WTC11 (cell line): Measurements from ENCODE around the gene LRRC18. TPM values are rescaled to one million over a fixed set of nuclear protein-coding genes. Genes with fewer than 3 reads are reported as not detected.

Experiments
- ATAC-seq: fragments of 200-7000 bp; cut with Tn5 transposase; 2 replicates; pipeline ENCODE4 v1.10.0; 2021; ENCODE audit warnings: mild to moderate bottlenecking, moderate library complexity
- CTCF ChIA-PET: fragments of 300-600 bp; sonication (Branson Sonifier 250); formaldehyde crosslinking; loops from one replicate; lab custom pipeline; 2021; ENCODE audit warnings: antibody characterized with exemption; lab: Charles Lee
- POLR2A ChIA-PET: fragments of 350-600 bp; sonication (Branson Sonifier 250); formaldehyde crosslinking; loops from one replicate; lab custom pipeline; 2021; ENCODE audit warnings: antibody characterized with exemption; lab: Charles Lee
- DNase-seq: peaks from one replicate; pipeline ENCODE4 v3.0.0; 2021; ENCODE audit warnings: low spot score
- H3K27ac Mint-ChIP-seq: 2 replicates; pipeline ENCODE4 v1.8.0; 2021; ENCODE audit warnings: mixed read lengths
- H3K27me3 Mint-ChIP-seq: 2 replicates; pipeline ENCODE4 v1.8.0; 2021; ENCODE audit warnings: low read depth, mild to moderate bottlenecking, moderate library complexity, mixed read lengths
- H3K36me3 Mint-ChIP-seq: 2 replicates; pipeline ENCODE4 v1.8.0; 2021; ENCODE audit warnings: mixed read lengths
- H3K4me1 Mint-ChIP-seq: 2 replicates; pipeline ENCODE4 v1.8.0; 2022; ENCODE audit warnings: mixed read lengths
- H3K4me3 Mint-ChIP-seq: 2 replicates; pipeline ENCODE4 v1.8.0; 2021; ENCODE audit warnings: mild to moderate bottlenecking, moderate library complexity, mixed read lengths
- H3K9me3 Mint-ChIP-seq: 2 replicates; pipeline ENCODE4 v1.8.0; 2021; ENCODE audit warnings: mixed read lengths
- CREB1 ChIP-seq: sonication (generic); formaldehyde crosslinking; IDR thresholded peaks from 2 replicates; pipeline ENCODE4 v1.8.0; 2023; ENCODE audit warnings: mild to moderate bottlenecking, missing genetic modification reagents
- CREM ChIP-seq: sonication (generic); formaldehyde crosslinking; IDR thresholded peaks from 2 replicates; pipeline ENCODE4 v1.8.1; 2022; ENCODE audit warnings: mild to moderate bottlenecking, missing genetic modification reagents, moderate library complexity
- EMX1 ChIP-seq: fragments of 250-450 bp; sonication (Bioruptor Pico); IDR thresholded peaks from 2 replicates; pipeline ENCODE4 v1.8.0; 2021; ENCODE audit warnings: mild to moderate bottlenecking
- GRHL2 ChIP-seq: fragments of 250-450 bp; sonication (Bioruptor Pico); IDR thresholded peaks from 2 replicates; pipeline ENCODE4 v1.8.0; 2022; ENCODE audit warnings: mild to moderate bottlenecking, moderate library complexity; ENCODE audit not compliant: insufficient replicate concordance, severe bottlenecking
- MYBL2 ChIP-seq: sonication (generic); formaldehyde crosslinking; IDR thresholded peaks from 2 replicates; pipeline ENCODE4 v1.8.1; 2023; ENCODE audit warnings: mild to moderate bottlenecking, moderate library complexity, missing genetic modification reagents
- NR1H2 ChIP-seq: sonication (generic); formaldehyde crosslinking; IDR thresholded peaks from 2 replicates; pipeline ENCODE4 v1.9.0; 2021; ENCODE audit warnings: mild to moderate bottlenecking, moderate library complexity, missing genetic modification reagents
- NR3C1 ChIP-seq: sonication (generic); formaldehyde crosslinking; conservative IDR thresholded peaks from 2 replicates; pipeline ENCODE4 v1.8.1; 2023; ENCODE audit warnings: low read depth, mild to moderate bottlenecking, missing genetic modification reagents
- SMAD4 ChIP-seq: sonication (generic); formaldehyde crosslinking; IDR thresholded peaks from 2 replicates; pipeline ENCODE4 v1.8.0; 2022; ENCODE audit warnings: mild to moderate bottlenecking, missing genetic modification reagents
- ZNF219 ChIP-seq: sonication (generic); formaldehyde crosslinking; IDR thresholded peaks from 2 replicates; pipeline ENCODE4 v1.8.0; 2023; ENCODE audit warnings: missing genetic modification reagents, mild to moderate bottlenecking, borderline replicate concordance
- ZNF263 ChIP-seq: sonication (generic); formaldehyde crosslinking; IDR thresholded peaks from 2 replicates; pipeline ENCODE4 v1.8.1; 2022; ENCODE audit warnings: low read depth, mild to moderate bottlenecking, moderate library complexity, missing genetic modification reagents
- ZNF317 ChIP-seq: sonication (generic); formaldehyde crosslinking; IDR thresholded peaks from 2 replicates; pipeline ENCODE4 v1.8.1; 2023; ENCODE audit warnings: low read depth, mild to moderate bottlenecking, moderate library complexity, missing genetic modification reagents, borderline replicate concordance
- ZNF423 ChIP-seq: fragments of 250-450 bp; sonication (Bioruptor Pico); IDR thresholded peaks from 2 replicates; pipeline ENCODE4 v2.1.2; 2022; ENCODE audit warnings: mild to moderate bottlenecking, moderate library complexity
- total RNA-seq: library from RNA; stranded (reverse); gene quantifications from 3 replicates; pipeline ENCODE4 v1.2.3, GENCODE V29; 2021
- TF ChIP-seq, protein P1 (sequence below): sonication (generic); formaldehyde crosslinking; IDR thresholded peaks from 2 replicates; pipeline ENCODE4 v1.8.1; 2022; ENCODE audit warnings: missing genetic modification reagents, borderline replicate concordance
- TF ChIP-seq, protein P2 (sequence below): sonication (generic); formaldehyde crosslinking; IDR thresholded peaks from 2 replicates; pipeline ENCODE4 v1.8.1; 2023; ENCODE audit warnings: mild to moderate bottlenecking, moderate library complexity, missing genetic modification reagents
- TF ChIP-seq, protein P3 (sequence below): fragments of 250-450 bp; sonication (Bioruptor Pico); IDR thresholded peaks from 2 replicates; pipeline ENCODE4 v1.9.0; 2021; ENCODE audit warnings: moderate library complexity, mild to moderate bottlenecking, inconsistent platforms, borderline replicate concordance
- TF ChIP-seq, protein P4 (sequence below): sonication (generic); formaldehyde crosslinking; IDR thresholded peaks from 2 replicates; pipeline ENCODE4 v1.8.0; 2022; ENCODE audit warnings: mild to moderate bottlenecking, missing genetic modification reagents
- TF ChIP-seq, protein P5 (sequence below): fragments of 250-450 bp; sonication (Bioruptor Pico); conservative IDR thresholded peaks from 2 replicates; pipeline ENCODE4 v1.9.0; 2021; ENCODE audit warnings: mild to moderate bottlenecking

Gene LRRC18
- total RNA-seq, 1 experiment from 2014 or later = not detected

DNA sequence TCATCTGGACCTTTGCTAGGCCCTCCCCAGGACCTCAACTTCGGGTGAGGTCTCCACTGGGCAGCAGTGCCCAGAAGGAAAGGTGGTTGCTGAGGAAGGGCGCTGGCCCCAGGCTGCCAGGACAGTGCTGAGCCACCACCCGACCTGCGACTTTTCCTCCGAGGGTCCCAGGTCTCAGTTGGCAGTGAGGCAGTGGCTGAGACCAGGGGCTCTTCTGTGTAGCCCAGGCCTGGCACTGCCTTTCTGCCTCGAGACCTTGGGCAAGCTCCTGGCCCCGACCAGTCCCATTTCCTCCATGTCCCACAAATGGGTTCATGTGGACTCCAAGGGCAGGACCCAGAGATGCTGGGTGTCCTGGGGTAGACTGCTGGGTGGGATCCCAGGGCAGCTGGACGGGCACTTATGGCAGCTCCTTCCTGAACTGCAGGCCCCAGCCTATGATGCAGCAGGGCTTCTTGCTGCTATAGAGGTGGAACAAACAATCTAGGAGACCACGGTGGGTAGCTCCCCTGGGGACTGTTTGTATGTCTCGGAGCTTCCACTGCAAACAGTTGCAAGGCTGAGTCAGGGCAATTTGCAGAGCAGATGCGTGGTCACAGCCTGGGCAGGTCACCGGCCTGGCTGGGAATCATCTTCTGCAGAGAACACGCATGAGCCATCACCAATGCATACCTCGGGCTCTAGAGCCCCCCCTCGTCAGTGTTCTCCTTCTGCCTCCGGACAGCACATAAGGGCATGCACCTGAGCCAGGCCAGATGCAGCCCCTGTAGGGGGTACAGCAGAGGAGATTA is 17.9 kb upstream of the LRRC18 start (continued):
- TF ChIP-seq, protein P1, sequence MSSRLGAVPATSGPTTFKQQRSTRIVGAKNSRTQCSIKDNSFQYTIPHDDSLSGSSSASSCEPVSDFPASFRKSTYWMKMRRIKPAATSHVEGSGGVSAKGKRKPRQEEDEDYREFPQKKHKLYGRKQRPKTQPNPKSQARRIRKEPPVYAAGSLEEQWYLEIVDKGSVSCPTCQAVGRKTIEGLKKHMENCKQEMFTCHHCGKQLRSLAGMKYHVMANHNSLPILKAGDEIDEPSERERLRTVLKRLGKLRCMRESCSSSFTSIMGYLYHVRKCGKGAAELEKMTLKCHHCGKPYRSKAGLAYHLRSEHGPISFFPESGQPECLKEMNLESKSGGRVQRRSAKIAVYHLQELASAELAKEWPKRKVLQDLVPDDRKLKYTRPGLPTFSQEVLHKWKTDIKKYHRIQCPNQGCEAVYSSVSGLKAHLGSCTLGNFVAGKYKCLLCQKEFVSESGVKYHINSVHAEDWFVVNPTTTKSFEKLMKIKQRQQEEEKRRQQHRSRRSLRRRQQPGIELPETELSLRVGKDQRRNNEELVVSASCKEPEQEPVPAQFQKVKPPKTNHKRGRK (CRISPR knock-in tag) = no peak
- TF ChIP-seq EMX1 (CRISPR knock-in tag) = no peak
- TF ChIP-seq, protein P2, sequence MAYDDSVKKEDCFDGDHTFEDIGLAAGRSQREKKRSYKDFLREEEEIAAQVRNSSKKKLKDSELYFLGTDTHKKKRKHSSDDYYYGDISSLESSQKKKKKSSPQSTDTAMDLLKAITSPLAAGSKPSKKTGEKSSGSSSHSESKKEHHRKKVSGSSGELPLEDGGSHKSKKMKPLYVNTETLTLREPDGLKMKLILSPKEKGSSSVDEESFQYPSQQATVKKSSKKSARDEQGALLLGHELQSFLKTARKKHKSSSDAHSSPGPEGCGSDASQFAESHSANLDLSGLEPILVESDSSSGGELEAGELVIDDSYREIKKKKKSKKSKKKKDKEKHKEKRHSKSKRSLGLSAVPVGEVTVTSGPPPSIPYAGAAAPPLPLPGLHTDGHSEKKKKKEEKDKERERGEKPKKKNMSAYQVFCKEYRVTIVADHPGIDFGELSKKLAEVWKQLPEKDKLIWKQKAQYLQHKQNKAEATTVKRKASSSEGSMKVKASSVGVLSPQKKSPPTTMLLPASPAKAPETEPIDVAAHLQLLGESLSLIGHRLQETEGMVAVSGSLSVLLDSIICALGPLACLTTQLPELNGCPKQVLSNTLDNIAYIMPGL (CRISPR knock-in tag) = no peak

DNA sequence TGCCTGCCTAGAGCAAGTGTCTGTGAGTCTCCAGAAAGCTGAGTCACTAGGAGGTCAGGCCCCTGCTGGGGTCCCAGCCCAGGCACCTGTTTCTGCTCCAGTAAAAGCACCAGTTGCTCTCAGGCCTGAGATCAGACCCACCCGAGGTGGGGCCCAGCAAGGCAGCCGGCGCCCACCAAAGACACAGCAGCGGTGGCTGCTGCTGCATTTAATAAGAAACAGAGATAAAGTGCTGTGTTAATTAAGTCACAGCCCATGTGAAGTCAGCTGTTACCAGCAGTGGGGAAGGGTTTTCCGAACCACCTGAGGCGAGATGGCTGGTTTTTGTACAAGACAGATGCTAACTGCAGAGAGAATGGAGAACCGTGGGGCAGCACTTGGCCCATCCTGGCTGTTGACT is 12.1 kb upstream of the LRRC18 start:
- no peaks in the 10 kb centered on the region for H3K36me3 Mint-ChIP-seq
- peaks cover 1% of the 10 kb centered on the region; the same call in 1 of the 2 replicates for H3K9me3 Mint-ChIP-seq
- no peak overlapping the region for H3K4me3 Mint-ChIP-seq
- CTCF ChIA-PET = no interaction called here
- peaks cover under 1% of the 10 kb centered on the region; the same call in 1 of the 2 replicates for H3K4me1 Mint-ChIP-seq
- TF ChIP-seq MYBL2 (CRISPR knock-in tag) (no peak), CREB1 (no peak), ZNF317 (CRISPR knock-in tag) (no peak), ZNF219 (CRISPR knock-in tag) (no peak), EMX1 (CRISPR knock-in tag) (no peak), SMAD4 (CRISPR knock-in tag) (no peak), ZNF423 (CRISPR knock-in tag) (no peak), ZNF263 (CRISPR knock-in tag) (no peak), GRHL2 (CRISPR knock-in tag) (no peak), CREM (CRISPR knock-in tag) (no peak), NR3C1 (no peak), NR1H2 (CRISPR knock-in tag) (no peak)
- TF ChIP-seq, protein P1 (CRISPR knock-in tag) = no peak
- TF ChIP-seq, protein P3, sequence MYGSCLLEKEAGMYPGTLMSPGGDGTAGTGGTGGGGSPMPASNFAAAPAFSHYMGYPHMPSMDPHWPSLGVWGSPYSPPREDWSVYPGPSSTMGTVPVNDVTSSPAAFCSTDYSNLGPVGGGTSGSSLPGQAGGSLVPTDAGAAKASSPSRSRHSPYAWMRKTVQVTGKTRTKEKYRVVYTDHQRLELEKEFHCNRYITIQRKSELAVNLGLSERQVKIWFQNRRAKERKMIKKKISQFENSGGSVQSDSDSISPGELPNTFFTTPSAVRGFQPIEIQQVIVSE (CRISPR knock-in tag) = no peak
- TF ChIP-seq, protein P4, sequence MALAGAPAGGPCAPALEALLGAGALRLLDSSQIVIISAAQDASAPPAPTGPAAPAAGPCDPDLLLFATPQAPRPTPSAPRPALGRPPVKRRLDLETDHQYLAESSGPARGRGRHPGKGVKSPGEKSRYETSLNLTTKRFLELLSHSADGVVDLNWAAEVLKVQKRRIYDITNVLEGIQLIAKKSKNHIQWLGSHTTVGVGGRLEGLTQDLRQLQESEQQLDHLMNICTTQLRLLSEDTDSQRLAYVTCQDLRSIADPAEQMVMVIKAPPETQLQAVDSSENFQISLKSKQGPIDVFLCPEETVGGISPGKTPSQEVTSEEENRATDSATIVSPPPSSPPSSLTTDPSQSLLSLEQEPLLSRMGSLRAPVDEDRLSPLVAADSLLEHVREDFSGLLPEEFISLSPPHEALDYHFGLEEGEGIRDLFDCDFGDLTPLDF (CRISPR knock-in tag) = no peak
- TF ChIP-seq, protein P5, sequence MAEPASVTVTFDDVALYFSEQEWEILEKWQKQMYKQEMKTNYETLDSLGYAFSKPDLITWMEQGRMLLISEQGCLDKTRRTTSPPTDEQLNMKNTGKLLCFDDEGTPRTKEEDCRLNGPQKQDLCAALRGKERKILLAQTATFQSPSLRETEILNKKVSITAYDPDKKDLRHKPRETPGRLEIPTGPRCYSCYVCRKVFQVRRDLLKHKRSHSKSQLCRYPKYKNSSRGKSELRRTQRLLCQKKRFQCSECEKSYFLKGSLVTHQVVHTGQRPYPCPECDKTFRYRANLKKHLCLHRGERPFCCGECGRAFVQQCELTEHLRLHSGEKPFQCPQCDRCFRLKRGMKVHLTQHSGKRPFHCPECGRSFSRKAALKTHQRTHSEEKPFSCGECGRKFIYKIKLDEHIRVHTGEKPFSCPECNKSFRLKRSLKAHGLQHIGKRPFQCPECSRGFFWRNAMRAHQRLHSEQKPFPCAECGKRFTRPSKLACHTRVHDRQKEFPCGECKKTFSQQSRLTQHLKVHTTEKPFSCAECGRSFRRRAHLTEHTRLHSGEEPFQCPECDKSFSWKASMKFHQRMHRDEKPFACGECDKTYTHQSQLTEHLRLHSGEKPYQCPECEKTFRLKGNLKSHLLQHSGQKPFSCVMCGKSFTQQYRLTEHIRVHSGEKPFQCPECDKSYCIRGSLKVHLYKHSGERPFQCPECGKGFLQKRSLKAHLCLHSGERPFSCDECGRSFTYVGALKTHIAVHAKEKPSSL (CRISPR knock-in tag) = no peak
- H3K27me3 Mint-ChIP-seq = no peaks in the 10 kb centered on the region
- ATAC-seq (no peak), DNase-seq (no peak)
- no peak overlapping the region for H3K27ac Mint-ChIP-seq
- POLR2A ChIA-PET = no interaction called here
